Activated CD4-positive, alpha-beta T cell treated with anti-CD3 and anti-CD28 coated beads, Interleukin-2, amount 50 U/mL, for 4 hours (primary cell): ENCODE data around the gene PYGM.

Source experiments
- DNase-seq, 2 experiments: peaks; one replicate each; pipeline ENCODE4 v3.0.0-alpha.2; 2020

The PYGM gene

DNA sequence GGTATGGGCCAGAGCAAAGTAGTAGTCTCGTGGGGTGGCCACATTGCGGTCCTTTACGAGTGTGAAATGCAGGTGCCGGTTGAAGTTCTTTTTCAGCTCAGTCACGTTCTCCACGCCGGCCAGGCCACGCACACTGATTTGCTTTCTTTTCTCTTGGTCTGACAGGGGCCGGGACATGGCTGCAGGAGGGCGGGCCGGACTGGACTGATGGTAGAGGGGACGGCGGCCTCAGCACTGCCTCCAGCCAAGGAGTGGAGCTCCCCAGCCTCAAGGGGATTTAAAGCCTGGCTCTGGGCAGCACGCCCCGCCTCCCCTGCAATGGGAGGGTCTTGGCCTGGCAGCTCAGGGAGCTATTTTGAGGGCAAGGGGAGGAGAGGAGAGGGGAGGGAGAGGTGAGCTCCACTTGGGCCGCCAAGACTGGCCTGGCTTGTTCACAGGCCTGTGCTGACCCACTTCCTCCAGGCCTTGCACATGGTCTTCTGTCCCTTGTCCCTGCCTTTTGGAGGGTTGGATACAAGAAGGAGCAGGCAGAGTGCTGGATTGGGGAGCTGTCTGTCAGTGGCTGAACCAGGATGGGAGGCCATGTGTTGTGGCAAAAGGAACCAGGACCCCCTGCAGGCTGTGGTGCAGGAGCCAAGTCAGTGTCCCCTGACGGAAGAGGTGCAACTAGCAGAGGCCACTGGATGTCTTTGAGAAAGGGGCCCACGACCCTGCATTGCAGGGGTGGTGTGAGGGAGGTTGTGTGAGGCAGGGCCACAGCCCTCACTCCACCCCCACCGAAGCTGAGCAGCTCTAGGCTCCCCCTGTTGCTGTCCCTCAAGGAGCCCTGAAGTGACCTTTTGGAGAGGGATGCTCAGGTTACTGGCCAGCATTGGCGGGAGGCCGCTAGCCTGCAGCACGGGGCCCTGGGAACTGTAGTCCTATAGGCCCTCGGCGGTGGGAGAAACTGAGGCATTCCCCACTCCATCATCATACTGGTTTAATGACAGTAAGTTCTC lies at the start of gene PYGM:
TSS of gene PYGM (minus strand) at position 253 of the 998 bp plus-strand sequence. CDS start at position 177, 76 bp downstream.
- DNase-seq, result no peak

DNA sequence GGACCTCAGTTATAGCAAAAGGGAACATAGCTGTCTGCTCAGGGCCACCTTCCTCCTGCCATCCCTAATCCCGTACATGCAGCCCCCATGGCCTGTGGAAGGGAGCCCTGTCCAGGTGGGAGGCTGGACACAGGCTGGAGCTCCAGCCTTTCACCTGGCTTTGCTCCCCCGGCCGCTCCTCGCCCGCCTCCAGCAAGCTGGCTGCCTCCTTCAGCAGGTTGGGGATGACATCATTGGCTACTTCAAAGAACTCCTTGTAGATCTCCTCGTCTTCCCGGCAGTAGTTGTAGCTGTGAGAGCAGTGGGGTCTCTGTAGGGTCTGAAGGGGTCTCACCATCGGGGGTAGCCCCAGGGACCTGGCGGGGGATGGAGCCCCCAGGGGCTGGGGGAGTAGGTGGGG lies 45.7 kb upstream of the PYGM start:
- DNase-seq, result no peak

DNA sequence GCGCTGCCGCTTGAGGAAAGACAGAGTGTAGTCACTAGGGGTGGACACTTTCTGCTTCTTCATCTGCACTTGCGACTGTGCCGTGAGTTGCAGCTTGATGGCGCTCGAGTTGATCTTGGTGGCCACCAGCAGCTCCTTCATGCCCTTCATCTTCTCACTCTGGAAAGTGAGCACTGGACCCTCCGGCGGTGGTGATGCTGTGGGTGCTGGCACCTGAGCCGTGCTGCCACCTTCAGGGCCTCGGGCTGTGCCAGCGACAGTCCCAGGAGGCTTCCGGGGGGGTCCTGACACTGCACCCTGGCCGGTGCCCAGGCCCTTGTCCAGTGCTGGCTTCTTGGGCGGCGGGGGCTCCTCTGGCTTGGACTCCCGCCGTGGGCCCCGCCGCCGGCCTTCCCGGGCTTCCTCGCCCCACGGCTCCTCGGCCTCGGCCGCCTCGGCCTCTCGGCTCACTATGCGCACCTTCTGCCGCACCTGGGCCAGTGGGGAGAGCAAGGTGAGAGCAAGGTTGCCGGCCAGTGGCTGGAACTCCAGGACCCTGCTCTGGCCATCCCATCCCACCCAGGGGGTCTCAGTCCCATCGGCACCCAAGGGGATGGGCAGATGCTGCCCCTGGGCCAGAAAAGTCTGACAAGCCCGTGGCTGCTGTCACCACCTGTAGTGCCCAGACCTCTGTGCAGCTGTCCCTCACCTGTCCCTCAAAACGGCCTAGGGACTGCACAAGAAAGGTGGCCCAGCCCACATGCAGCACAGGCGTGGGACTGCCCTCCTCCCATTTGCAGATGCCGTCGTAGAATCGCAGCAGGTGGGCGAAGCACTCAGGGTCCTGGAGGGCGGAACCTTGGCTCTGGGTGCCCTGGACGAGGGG lies 44.8 kb upstream of the PYGM start:
- no peak for DNase-seq

DNA sequence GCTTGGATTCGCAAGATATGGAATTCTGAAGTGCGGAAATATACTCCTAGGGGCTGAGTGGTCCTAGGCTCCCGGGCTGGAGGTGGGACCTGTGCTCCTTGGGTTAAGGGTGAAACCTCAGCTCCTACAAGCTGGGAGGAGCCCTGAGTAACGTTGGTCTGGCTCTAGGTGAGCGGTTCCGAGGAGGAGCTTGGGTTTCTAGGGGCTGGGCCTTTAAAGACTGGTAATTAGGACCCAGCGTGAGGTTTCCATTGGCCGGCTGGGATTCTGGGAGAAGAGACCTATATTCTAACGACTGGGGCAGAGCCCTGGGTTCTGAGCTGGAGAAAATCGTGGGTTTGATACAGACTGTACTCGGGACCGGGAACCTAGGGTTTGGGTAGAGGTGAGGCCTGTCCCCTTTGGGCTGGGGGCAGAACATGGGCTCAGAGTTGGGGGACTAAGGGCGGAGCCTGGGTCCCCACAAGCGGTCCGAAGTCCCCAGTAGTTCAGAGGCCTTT lies 44.1 kb upstream of the PYGM start:
- no peak for DNase-seq

DNA sequence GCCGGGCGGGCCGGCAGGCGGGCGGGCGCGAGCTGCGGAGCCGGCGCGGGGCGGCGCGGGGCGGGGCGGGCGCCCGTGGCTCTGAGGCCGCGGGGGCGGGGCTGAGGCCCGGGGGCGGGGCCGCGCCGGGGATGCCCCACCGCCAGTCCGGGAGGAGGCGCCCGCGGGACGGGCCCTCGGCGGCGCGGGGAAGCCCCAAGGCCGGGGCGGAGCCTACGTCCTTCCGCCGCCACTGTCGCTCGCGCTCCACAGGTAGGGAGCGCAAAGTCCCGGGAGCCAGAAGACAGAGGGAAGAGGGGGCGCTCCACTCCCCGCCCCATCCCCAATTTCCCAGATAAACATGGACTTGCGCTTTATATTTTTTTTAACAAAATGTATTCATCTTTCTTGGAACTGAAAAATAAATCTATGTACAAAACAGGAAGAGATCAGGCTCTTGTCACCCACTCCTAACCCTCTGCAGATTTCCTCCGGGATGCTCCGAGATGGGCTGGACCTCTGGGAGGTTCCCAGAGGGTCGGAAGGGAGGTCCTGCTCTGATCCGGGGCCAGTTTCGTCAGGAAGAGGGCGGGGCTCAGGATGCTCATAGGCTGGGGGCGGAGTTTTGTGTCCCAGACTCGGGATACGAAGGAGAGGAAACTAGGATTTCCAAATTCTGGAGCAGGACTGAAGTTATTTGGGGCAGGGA lies 43.5 kb upstream of the PYGM start, which contains the start of gene MAP4K2:
TSS of gene MAP4K2 (minus strand) at position 57 of the 688 bp plus-strand sequence. CDS start 65 bp downstream, outside the sequence.
- DNase-seq, result peak; percentile 75 to 79

DNA sequence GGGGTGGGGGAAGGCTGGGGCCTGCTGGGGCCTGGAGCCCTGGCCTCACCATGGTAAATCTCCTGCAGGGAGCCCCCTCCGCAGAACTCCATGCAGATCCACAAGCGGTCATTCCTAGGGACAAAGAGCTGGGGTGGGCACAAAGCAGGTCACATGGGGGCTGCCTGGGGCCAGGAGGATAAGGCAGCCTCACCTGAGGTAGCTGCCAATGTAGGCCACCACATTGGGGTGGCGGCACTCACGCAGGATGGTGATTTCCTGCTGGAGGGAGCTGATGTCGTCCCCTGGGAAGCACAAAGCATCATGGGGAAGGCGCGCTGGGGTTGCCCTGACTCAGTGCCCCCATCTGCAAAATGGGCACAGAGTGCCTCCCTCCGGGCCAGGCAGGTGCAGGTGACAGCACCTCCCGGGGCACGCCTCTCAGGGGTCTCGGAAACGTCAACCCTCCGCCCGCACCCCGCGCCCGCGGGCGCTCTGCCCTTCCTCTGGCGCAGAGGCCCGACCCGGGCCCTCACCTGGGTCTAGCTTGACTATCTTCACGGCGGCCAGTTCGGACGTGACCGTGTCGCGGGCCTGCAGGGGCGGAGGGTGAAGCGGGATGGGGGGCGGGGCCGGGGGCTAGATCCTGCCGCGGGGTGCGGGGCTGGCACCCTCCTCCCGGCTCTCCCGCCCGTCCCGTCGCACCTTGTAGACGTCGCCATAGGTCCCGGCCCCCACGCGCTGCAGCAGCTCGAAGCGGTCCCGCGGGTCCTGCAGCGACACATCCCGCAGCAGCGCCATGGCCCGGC lies 42.8 kb upstream of the PYGM start:
- DNase-seq, result peak in 1 of 2 experiments; percentile 19

DNA sequence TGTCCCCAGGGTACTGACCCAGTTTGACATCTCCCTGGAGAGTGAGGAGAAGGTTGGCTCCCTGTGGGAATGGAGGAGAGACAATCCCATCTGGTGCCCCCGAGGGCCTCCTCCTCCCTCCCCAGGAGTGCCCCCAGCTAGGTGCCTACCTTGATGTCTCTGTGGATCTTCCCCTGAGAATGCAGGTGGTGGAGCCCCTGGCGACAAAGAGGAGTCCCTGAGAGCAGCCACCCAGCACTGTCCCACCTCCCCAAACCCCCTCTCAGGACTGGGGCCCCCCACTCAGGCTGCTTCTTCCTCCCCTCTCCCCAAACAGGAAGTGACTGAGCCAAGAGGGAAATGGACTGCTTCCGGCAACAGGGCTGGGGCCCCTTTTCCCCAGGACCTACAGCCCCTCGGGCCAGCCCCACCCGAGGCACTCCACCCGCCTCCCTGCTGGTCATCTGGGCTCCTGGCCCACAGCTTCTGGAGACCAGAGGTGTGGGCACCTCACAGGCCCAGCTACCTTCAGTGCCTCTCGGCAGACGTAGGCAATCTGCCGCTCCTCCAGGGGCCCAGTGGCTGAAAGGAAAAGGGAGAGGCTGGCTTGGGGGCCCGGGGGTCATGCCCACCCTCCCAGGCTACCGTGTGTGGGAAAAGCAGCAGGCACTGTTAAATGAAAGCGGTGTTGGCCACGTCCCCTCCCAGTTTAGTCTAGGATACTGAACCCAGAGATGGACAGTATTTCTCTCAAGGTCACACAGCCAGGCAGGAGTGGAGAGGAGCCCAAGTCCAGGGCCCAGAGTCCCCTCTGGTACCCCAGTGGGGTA lies 42.0 kb upstream of the PYGM start:
- no peak for DNase-seq

DNA sequence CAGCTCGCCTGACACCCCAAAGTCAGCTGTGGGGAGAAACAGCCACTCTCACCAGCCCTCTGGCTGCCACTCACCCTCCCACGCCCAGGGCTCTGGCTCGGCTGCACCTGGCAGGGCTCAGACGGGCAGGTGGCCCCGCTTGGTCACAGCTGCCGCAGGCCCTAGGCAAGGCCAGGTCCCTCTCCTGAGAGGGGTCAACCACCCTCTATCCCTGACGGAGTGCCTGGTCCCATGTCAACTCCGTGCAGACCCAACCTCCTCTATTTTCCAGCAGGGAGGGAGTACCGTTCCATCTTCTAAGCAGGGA lies 41.3 kb upstream of the PYGM start:
- no peak for DNase-seq

DNA sequence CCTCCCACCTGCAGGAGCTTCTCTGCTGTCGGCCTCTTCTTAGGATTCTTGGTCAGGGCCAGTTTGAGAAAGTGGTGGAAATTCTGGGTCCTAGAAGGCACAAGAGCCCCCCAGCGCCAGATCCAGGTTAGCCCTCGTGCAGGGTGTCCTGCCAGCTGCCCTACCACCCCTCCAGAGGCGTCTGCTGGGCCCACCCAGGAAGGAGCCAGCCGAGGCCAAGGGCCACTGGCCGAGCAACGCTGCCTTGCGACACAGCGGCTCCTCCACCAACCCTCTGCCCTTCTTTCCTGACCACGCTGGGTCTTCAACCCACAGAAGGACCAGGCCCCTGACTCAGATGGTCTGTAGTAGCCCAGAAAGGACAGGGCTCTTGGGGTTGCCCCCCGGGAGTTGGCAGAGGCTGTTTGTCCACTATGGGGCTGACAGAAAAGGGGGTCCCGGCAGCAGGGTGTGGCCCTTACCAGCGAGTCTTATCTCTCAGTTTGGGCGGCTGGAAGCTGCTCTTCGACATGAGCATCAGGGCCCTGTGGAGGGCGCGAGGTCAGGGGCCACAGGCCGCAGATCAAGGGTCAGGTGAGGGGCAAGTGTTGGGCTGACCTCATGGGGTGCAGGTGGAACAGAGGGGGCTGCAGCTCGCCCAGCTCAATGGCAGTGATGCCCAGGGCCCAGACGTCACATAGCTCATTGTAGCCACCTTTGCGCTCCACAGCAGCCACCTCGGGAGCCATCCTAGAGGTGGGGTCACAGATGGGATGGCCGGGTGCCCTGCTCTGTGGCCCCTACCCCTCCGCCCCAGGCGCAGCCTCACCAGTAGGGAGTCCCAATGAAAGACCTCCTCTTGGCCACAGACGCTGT lies 40.8 kb upstream of the PYGM start:
- DNase-seq, result no peak

DNA sequence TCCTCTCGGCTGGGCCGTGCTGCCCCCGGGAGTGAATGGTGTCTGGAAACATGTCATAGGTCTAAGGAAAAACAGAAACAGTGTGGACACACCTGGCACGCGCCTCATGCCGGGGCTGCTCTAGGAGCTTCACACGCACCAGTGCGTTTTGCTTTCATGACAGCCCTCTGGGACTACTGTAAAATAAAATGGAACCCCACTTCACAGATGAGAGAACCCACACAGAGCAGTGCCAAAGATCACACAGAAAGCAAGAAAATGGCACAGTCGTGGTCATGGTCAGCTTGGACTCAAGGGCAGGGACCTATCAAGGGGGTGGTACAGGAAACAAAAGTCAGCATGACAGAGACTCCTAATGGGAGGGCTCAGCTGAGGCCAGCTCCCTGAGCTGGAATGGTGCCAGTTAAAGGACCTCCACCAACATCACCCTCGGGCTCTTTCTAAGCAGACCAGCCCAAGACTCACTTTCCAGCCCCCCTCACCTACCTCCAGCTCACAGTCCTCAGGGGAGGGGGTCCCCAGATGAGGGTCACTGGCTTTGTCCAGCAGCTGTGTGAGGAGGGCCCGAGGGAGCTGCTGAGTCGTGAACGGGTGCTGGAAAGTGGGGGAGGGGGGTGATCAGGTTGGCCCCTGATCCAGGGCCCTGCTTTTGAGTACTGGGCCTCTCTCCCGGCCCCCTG lies 40.0 kb upstream of the PYGM start:
- DNase-seq, result no peak

DNA sequence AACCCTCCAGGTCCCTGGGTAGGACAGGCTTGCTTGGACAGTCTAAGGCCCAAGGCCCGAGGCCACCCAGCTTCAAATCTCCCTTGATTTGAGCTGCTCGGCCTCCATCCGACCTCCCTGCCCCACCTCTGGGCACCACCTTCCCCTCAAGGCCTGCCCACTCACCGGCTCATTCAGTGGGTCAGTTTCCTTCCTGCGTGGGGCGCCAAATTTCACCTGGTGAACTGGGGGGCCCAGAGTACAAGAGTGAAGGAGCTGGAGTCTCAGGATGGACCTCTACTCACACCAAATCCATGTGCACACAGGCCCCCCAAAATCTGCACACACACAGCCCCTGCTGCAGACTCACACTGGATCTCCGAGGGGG lies 39.5 kb upstream of the PYGM start:
- DNase-seq, result no peak

DNA sequence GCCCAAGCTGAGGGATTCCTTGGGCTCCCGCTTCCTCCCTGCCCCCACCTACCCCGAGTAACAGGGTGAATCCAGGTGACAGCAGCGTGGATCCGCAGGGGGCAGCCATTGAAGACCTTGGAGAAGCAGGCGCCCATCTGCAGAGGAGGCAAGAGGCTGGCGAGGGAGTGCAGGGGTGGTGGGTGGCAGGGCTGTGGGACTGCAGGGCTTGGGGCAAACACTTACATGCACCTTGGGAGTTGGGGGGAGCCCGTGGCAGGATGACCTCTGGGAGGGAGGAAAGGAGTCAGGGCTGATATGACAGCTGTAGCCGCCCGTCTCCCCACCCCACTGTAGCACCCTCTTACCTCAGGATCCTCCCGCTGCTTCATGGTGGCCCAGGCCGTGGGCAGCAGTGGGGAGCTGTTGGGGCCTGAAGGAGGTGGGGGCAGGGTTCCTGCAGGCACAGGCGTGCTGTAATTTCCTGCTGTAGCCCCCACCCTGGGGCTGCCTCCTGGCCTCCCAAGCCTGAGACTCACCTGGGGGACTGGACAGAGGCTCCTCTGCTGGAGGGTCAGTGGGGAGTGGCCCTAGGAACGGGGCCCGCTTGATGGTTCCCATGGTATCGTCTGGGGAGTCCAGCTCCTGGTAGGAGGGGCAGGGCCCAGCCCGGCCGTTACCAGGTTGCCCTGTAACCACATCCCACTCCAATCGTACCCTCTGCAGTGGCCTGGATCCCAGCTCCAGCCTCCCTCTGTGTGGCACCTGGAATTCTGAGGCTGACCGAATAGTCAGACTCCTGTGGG lies 37.2 kb upstream of the PYGM start:
- DNase-seq, result no peak

DNA sequence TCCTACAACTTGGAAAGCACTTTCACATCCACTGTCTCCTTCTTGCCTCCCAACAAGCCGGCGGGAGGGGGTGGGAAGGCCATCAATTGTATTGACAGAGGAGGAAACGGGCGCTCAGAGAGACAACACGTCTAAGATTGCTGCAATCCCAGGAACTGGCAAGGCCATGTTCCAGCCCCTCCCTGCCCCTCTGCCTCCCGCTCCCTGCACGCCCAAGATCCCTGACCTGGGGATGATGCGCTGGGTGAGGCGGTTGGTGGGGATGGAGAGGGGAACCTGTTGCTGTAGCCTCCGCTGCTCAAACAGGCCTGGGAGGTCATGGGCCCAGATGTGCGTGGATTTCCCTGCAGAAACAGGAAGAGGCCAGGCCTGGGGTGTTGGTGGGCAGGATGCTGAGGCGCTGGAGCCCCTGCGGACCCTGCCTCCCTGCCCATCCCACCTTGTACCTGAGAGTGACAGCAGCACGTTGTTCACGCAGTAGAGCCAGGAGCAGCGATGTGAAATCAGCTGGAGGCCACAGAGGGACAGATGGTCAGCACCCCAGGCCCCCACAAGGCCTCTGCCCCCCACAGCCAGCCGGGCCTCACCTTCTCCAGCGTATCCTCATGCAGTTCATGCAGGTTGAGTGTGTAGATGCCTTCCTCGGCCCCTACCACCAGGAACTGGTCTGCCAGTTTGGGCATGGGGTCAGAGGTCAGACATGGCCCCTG lies 36.4 kb upstream of the PYGM start:
- no peak for DNase-seq

DNA sequence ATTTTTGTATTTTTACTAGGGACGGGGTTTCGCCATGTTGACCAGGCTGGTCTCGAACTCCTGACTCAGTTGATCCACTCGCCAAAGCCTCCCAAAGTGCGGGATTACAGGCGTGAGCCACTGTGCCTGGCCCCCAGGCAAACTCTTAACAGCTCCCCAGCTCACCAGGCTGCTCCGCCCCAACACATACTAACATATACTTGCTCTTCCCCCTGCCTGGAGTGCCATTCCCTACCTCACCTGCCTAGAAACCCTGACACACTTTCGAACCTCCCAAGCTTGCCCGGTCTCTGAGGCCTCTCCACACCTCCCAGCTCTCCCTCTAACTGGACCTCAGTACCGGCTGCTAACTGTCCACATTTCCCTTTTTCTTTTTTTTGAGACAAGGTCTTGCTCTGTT lies 34.8 kb upstream of the PYGM start:
- DNase-seq, result no peak

DNA sequence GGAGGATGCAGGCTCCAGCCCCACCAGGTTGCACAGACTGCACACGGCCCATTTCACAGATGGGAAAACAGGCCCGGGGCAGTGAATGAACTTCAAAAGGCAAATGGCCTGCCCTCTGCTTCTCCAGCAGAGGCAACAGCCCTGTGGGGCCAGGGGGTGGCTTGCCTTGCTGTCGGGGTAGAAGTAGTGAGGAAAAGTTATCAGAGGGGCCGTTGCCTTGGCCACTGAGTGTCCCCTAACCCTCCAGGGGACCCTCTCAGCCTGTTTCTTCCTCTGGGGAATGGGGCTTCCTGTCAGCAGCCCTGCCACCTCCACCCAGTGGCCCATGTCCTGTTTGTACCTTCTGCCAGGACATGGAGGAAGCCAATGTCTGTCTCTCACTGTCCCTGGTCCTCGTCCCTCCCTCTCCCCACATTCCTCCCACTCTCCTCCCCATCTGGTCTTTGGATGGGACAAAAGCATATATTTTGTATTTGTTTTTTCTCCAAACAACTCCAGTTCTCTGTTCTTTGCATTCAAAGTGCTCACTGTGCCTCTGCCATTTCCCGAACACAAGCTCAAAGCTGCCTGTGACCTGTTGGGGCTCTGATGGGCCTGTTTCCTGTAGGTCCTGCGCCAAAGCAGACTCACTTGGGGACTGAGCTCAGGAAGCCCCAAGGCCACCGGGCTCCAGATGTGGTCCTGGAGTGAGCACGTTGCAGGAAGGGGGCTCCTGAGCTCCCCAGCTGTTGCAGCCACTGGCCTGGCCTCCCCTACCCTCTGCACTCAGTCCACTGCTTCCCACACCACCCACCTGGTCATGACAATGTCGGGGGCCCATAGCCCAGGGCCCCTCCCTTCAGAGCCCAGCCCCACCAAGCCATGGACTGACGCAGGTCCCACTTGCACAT lies 33.7 kb upstream of the PYGM start:
- DNase-seq, result no peak

DNA sequence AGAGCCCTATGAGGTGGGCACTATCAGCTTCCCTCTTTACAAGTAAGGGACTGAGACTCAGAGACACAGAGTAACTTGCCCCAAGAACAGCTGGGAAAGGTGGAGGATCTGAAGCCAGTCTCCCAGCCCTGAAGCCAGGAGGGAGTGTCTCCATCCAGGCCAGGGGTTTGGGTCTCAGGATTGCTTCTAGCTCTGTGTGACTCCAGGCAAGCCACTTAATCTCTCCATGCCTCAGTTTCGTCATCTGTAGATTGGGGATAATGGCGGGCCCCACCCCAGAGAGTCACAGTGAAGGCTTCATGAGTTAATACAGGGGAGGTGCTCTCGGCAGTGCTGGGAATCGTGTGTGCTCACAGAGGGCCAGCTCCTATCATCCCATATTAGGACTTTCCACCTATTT lies 32.7 kb upstream of the PYGM start:
- DNase-seq, result no peak

DNA sequence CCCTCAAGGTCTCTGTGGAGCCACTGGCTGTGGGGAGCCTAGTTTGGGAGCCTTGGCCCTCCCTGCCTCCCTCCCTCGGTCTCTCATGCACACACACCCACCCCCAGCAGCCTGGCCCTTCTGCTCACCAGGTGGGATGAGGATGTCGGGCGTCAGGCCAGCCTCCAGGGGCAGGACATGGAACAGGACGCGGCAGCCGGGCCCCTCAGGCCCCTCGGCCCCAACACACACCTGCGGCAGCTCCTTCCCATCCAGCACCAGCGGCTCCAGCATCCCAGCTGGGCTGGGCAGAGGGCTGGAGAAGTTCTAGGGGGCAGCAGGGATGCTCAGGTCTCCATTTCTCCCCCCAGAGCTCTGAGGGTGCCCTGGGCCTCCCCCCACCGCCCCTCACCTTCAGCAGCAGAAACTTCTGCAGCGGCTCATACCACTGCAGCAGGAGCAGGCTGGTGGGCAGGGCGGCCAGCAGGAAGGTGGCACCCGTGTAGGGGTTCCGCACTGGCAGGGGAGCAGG lies 32.1 kb upstream of the PYGM start:
- DNase-seq, result no peak
